T47D (cell line): Measurements from ENCODE around the gene GNS.
A peak's percentile ranks its signal among the peaks of the same experiment; 100 is the strongest.

ENCODE experiments used
- DNase-seq, 2 experiments: peaks; one replicate each; pipeline versions ENCODE4 v3.0.0 to v3.0.0-alpha.2; 2011 to 2012; ENCODE audit warnings: low read depth in 1 of 2, low spot score in 1 of 2
- JUND ChIP-seq: IDR thresholded peaks from 2 replicates; pipeline ENCODE4 v1.6.1; 2012; ENCODE audit warnings: low read depth
- in situ Hi-C: cut with HindIII; loops from 2 replicates; pipeline ENCODE4 v1.10.0; 2016; ENCODE audit warnings: low sequenced_read_pairs, low pct_unique_long_range_greater_than_20kb

The GNS gene

GRCh38 chr12:64742416-64742815, 16.8 kb downstream of the GNS start:
- TF ChIP-seq JUND = no peak
- in situ Hi-C loops = no loop called here
- no peak for DNase-seq

DNA sequence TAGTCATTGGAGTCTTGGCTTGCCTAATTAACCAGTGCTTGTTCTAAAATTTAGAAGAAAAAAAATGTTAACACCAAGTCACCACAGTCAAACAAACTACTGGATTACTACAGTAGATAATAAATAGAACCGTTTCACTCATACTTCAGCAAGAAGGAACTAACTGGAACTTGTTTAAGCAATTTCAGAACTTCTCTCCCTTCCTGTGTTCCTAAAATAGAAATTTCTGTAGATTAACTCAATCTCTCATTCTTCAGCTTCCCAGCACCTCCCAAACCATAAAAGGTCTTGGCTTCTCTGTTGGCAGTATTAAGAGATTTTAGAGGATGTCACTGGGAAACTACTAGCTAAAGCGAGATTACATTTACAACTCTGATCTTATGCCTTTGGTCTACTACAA, 18.6 kb downstream of the GNS start:
- in situ Hi-C loops = no loop called here
- TF ChIP-seq JUND = no peak
- no peak for DNase-seq

DNA sequence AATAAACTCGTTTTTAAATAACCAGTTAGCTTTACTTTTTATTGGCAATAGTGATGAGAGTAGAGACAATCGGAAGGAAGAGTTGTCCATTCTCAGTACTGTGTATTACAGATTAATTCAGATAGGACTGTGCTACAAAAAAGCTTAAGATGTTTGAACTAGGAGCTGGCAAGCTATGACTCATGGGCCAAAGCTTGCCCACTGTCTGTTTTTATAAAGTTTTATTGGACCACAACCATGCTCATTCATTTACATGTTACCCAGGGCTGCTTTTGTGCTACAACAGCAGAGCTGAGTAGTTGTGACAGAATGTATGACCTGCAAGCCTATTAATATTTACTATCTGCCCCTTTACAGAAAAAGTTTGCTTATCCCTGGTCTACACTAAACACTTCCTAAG, 19.4 kb downstream of the GNS start:
- in situ Hi-C loops = no loop called here
- TF ChIP-seq JUND = no peak
- DNase-seq = no peak

DNA sequence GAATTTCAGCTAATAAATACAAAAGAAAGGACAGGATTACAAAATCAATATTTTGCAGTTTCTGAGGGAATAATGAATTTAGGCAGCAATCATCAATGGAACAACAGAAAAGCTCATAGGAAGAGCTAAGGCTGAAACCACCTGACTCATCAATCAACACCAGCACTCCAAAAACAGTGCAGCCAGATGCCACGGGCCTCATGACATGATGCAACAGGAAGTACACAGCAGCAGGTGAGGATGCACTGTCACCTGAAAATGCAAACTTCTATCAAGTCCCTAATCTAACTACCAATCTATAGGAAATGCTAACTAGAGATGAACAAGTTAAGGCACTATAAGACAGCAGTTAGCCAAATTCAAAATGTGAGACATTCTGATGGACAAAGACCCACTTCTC, 21.7 kb downstream of the GNS start:
- no peak for TF ChIP-seq JUND
- no peak for DNase-seq
- in situ Hi-C loops = no loop called here

DNA sequence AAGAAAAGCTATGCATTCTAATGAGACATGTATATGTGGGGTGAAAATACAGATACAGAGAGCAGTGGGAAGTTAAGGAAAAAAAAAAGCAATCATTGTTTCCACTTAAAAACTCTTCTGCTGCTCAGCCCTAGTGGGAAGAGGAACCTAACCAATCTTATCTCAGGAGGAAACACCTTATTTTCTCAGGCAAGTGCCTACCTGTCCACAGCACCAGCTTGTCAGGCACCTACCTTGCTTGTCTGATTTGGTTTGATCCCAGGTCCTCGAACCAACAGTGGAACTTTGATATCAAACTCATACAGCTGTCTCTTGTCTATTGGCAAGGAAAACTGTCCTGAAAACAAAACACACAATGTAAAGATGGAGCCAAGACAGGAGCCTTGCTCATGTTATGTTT, 22.4 kb downstream of the GNS start:
- in situ Hi-C loops = no loop called here
- DNase-seq = no peak
- no peak for TF ChIP-seq JUND

- no peak for TF ChIP-seq JUND
- no peak for DNase-seq
- in situ Hi-C loops = no loop called here
Measured at GRCh38 chr12:64735442-64735841, 23.8 kb downstream of the GNS start.

DNA sequence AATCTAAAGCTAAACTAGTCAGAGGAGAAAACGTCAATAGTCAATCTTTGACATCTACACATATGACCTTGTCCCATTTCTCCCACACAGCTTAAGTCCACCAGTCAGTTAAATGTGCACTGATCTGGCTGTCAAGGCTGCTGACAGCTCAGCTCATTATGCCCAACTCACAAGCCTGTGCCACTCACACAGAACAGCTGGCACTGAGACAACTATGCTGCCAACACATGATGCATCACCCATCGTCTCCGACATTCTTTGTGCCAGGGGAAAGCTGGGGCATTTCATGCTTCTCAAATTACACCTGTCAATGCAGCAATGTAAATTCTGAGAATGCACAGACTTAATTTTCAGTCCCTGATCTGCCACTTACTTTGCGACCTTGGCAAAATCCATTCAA, 25.3 kb downstream of the GNS start:
- no peak for TF ChIP-seq JUND
- in situ Hi-C loops = no loop called here
- peak; percentile 50 to 92 for DNase-seq

- no peak for DNase-seq
- in situ Hi-C loops = no loop called here
- no peak for TF ChIP-seq JUND
Measured at GRCh38 chr12:64731683-64732082, 27.5 kb downstream of the GNS start.

DNA sequence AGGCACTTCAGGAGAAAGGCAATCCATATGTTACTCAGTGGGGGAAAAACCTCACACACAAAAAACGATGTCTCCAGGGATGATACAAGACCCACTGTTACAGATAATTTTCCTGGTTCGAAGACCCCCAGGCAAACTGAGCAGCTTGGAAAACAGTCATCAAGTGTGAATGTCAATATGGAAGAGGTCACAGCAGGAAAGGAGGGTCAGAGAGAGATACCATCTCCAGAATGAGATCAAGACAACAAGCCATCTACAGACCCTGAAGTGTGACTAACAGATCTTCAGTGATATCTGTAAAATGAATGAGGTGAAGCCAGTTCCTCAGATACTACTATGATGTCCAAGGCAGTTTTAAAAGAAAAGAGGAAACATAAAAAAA, 28.6 kb downstream of the GNS start:
- no peak for TF ChIP-seq JUND
- in situ Hi-C loops = no loop called here
- DNase-seq = no peak

DNA sequence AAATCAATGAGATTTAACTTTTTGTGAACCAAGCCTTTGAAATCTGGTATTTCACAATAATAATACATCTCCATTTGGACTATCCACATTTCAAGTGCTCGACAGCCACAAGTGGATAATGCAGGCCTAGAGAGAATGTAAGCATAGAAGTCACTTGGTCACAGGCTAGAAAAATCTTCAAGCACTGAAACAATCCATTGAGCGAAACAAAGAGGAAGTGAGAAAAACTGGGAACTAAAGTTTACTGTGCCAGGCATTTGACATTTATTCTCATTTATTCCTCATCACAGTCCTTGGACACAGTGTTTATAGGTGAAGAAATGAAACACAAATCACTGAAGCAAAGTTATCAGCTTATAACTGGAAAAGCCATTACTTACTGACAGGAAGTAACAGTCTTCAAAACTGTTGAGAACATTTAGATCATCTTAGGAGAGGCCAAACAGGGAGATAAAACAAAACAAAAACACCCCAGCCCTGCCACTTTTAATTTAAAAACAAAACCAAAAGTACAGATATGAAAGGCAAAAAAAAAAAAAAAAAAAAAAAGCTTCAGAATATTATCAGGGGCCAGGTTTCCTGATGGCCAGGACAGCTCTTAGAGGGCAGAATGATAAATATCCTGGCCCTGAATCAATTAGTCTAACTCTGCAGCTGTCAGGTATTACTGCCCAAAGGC, 29.2 kb downstream of the GNS start:
- TF ChIP-seq JUND = no peak
- in situ Hi-C loops = no loop called here
- no peak for DNase-seq

DNA sequence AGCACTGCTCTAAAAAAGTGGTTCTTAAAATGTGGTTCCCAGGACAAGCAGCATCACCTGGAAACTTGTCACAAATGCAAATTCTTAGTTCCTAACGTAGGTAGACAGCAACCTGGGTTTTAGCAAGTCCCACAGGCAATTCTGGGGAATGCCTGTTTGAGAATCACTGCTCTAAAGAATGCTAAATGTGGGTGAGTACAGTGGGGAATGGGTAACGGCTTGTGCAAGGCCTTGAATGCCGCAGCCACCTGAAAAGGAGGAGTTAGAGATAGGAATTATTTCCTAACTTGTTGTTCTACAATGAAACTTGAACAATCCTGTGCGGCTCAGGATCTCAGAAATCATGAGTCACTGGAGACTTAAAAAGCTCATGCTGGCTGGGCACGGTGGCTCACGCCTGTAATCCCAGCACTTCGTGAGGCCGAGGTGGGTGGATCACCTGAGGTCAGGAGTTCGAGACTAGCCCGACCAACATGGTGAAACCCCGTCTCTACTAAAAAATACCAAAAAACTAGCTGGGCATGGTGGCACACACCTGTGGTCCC, 34.9 kb downstream of the GNS start:
- no peak for DNase-seq
- in situ Hi-C loops = no loop called here
- no peak for TF ChIP-seq JUND

DNA sequence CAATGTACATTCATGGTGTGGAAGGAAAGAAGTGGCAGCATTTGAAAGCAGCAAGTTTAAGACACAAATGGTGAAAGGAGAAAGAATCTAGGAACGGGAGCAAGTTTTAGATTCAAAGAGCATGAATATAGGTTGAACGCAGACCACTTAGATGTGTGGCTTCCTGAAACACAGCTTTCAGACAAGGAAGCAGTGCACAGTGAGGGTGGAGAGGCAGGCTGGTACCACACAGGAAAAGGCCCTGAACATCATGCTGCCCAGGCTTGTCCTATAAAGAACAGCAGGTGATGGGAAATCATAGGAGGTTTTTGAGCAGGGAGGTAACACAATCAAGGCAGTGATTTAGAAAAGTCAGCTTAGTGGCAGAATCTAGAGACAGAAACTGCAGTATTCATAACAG, 35.6 kb downstream of the GNS start:
- DNase-seq = no peak
- in situ Hi-C loops = no loop called here
- TF ChIP-seq JUND = no peak

GRCh38 chr12:64722835-64723234, 36.4 kb downstream of the GNS start:
- no peak for TF ChIP-seq JUND
- no peak for DNase-seq
- in situ Hi-C loops = no loop called here

DNA sequence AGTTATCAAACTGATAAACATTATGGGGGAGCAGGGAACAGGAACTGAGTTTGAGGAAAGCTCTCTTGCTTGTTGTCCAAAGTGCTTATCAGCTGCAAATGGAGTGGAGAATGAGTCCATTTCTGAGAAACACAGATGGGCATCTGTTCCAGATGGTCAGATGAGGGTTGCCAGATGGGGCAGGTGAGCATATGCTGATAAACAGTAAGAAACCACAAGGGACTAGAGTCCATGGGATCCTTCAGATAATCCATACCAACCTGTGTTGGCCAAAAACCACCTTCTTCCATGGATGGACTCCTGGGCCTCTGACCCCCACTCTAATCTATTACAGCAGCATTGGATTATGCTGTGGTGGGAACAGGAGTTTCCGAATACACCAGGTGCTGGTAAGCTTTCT, 38.3 kb downstream of the GNS start:
- in situ Hi-C loops = no loop called here
- no peak for DNase-seq
- no peak for TF ChIP-seq JUND
